HEK293T (cell line): ENCODE data around the gene FUT8.

Source experiments
- ARNT ChIP-seq: fragments of 450-650 bp; IDR thresholded peaks from 2 replicates; pipeline ENCODE4 v1.6.1; 2017; ENCODE audit warnings: mild to moderate bottlenecking
- BHLHE40 ChIP-seq: fragments of 450-650 bp; IDR thresholded peaks from 2 replicates; pipeline ENCODE4 v1.6.1; 2016; ENCODE audit warnings: mild to moderate bottlenecking, moderate library complexity, borderline replicate concordance
- CTBP1 ChIP-seq: fragments of 450-650 bp; IDR thresholded peaks from 2 replicates; pipeline ENCODE4 v1.6.1; 2016; ENCODE audit warnings: borderline replicate concordance
- FOXA1 ChIP-seq: fragments of 450-650 bp; IDR thresholded peaks from 2 replicates; pipeline ENCODE4 v1.6.1; 2016; ENCODE audit warnings: mild to moderate bottlenecking
- FOXK2 ChIP-seq: fragments of 450-650 bp; IDR thresholded peaks from 2 replicates; pipeline ENCODE4 v1.6.1; 2016; ENCODE audit warnings: mild to moderate bottlenecking
- FOXM1 ChIP-seq: fragments of 450-650 bp; IDR thresholded peaks from 2 replicates; pipeline ENCODE4 v1.6.1; 2017; ENCODE audit warnings: mild to moderate bottlenecking, borderline replicate concordance
- HDGF ChIP-seq: fragments of 450-650 bp; IDR thresholded peaks from 2 replicates; pipeline ENCODE4 v1.6.1; 2017; ENCODE audit warnings: antibody characterized with exemption, borderline replicate concordance
- L3MBTL2 ChIP-seq: fragments of 450-650 bp; conservative IDR thresholded peaks from 2 replicates; pipeline ENCODE4 v1.6.1; 2016; ENCODE audit warnings: mild to moderate bottlenecking
- LEF1 ChIP-seq: fragments of 450-650 bp; IDR thresholded peaks from 2 replicates; pipeline ENCODE4 v1.6.1; 2017; ENCODE audit warnings: mild to moderate bottlenecking, borderline replicate concordance
- NFRKB ChIP-seq: fragments of 450-650 bp; IDR thresholded peaks from 2 replicates; pipeline ENCODE4 v1.6.1; 2016; ENCODE audit warnings: mild to moderate bottlenecking, moderate library complexity
- SP1 ChIP-seq: fragments of 450-650 bp; IDR thresholded peaks from 2 replicates; pipeline ENCODE4 v1.6.1; 2017
- SUZ12 ChIP-seq: fragments of 450-650 bp; IDR thresholded peaks from 2 replicates; pipeline ENCODE4 v1.6.1; 2016; ENCODE audit warnings: mild to moderate bottlenecking
- TARDBP ChIP-seq: fragments of 450-650 bp; IDR thresholded peaks from 2 replicates; pipeline ENCODE4 v1.6.1; 2016
- TF ChIP-seq, protein P1 (sequence below): fragments of 450-650 bp; IDR thresholded peaks from 2 replicates; pipeline ENCODE4 v1.6.1; 2016

- no peak for TF ChIP-seq LEF1
- no peak for TF ChIP-seq HDGF
- TF ChIP-seq SUZ12: no peak
- no peak for TF ChIP-seq ARNT
- TF ChIP-seq TARDBP: no peak
- TF ChIP-seq FOXA1: no peak
- no peak for TF ChIP-seq FOXM1
- no peak for TF ChIP-seq BHLHE40
- TF ChIP-seq, protein P1, sequence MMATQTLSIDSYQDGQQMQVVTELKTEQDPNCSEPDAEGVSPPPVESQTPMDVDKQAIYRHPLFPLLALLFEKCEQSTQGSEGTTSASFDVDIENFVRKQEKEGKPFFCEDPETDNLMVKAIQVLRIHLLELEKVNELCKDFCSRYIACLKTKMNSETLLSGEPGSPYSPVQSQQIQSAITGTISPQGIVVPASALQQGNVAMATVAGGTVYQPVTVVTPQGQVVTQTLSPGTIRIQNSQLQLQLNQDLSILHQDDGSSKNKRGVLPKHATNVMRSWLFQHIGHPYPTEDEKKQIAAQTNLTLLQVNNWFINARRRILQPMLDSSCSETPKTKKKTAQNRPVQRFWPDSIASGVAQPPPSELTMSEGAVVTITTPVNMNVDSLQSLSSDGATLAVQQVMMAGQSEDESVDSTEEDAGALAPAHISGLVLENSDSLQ: no peak
- TF ChIP-seq CTBP1: no peak
- no peak for TF ChIP-seq L3MBTL2
- no peak for TF ChIP-seq SP1
- no peak for TF ChIP-seq NFRKB
- TF ChIP-seq FOXK2: no peak
Measured at GRCh38 chr14:65574611-65575010, 162.1 kb downstream of the FUT8 start.
